Gastroesophageal sphincter (tissue), 3 donors: Measurements from ENCODE around the gene DUS4L.

Experiments
- POLR2A ChIP-seq, 2 donors: fragments of 450-650 bp; IDR thresholded peaks; one replicate each; pipeline ENCODE4 v1.6.1; 2017; ENCODE audit warnings: antibody characterized with exemption in 2 of 2, mild to moderate bottlenecking in 2 of 2, moderate library complexity in 1 of 2
- TF ChIP-seq, protein P1 (sequence below), 4 experiments: fragments of 200-600 bp in 2 of 4; fragments of 450-650 bp in 2 of 4; sonication (generic) in 1 of 4; IDR thresholded peaks; one replicate each; pipeline ENCODE4 v1.5.1; 2017 to 2019; ENCODE audit warnings: antibody characterized with exemption in 4 of 4, mild to moderate bottlenecking in 2 of 4, moderate library complexity in 2 of 4

- TF ChIP-seq, protein P1, sequence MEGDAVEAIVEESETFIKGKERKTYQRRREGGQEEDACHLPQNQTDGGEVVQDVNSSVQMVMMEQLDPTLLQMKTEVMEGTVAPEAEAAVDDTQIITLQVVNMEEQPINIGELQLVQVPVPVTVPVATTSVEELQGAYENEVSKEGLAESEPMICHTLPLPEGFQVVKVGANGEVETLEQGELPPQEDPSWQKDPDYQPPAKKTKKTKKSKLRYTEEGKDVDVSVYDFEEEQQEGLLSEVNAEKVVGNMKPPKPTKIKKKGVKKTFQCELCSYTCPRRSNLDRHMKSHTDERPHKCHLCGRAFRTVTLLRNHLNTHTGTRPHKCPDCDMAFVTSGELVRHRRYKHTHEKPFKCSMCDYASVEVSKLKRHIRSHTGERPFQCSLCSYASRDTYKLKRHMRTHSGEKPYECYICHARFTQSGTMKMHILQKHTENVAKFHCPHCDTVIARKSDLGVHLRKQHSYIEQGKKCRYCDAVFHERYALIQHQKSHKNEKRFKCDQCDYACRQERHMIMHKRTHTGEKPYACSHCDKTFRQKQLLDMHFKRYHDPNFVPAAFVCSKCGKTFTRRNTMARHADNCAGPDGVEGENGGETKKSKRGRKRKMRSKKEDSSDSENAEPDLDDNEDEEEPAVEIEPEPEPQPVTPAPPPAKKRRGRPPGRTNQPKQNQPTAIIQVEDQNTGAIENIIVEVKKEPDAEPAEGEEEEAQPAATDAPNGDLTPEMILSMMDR (IDR thresholded peaks at IDR 0.05) = no peak
- TF ChIP-seq POLR2A (IDR thresholded peaks at IDR 0.05) = no peak
These were observed 17.1 kb downstream of the DUS4L start for GRCh38 chr7:107580716-107581383.
